COLO668 (cell line): ENCODE measurements around the gene FLACC1.
"Not testable (repeated sequence)": the region's sequence is repeated elsewhere in the genome, so short reads cannot be mapped to it uniquely, and the experiment has no call there.

Experiments used
- DNase-seq: peaks from one replicate; lab custom pipeline; 2025; ENCODE audit not compliant: unreplicated experiment; lab: John Stamatoyannopoulos, UW

Gene FLACC1

GRCh38 chr2:201349601-201350000 lies 7.5 kb downstream of the FLACC1 start:
- DNase-seq: no peak

- no peak for DNase-seq
Measured at GRCh38 chr2:201348758-201349157, 8.4 kb downstream of the FLACC1 start.

- no peak for DNase-seq
Measured at GRCh38 chr2:201347138-201347537, 10.0 kb downstream of the FLACC1 start.

- no peak for DNase-seq
Measured at GRCh38 chr2:201345625-201346213, 11.4 kb downstream of the FLACC1 start.

- no peak for DNase-seq
Measured at GRCh38 chr2:201344663-201345366, 12.3 kb downstream of the FLACC1 start.

GRCh38 chr2:201343559-201343958 lies 13.6 kb downstream of the FLACC1 start:
- DNase-seq: no peak

GRCh38 chr2:201342923-201343322 lies 14.2 kb downstream of the FLACC1 start:
- DNase-seq: no peak

GRCh38 chr2:201329409-201329808 lies 27.7 kb downstream of the FLACC1 start:
- DNase-seq: no peak

GRCh38 chr2:201327678-201328077 lies 29.5 kb downstream of the FLACC1 start:
- no peak for DNase-seq

GRCh38 chr2:201322772-201323171 lies 34.4 kb downstream of the FLACC1 start:
- no peak for DNase-seq

GRCh38 chr2:201320701-201321100 lies 36.4 kb downstream of the FLACC1 start:
- peak; percentile 52 for DNase-seq

- no peak for DNase-seq
Measured at GRCh38 chr2:201320257-201320656, 36.9 kb downstream of the FLACC1 start.

- DNase-seq: no peak
Measured at GRCh38 chr2:201319511-201319910, 37.6 kb downstream of the FLACC1 start.

GRCh38 chr2:201313362-201313761 lies 43.8 kb downstream of the FLACC1 start:
- DNase-seq: no peak

GRCh38 chr2:201308914-201309313 lies 48.2 kb downstream of the FLACC1 start:
- DNase-seq: no peak

- no peak for DNase-seq
Measured at GRCh38 chr2:201307876-201308275, 49.3 kb downstream of the FLACC1 start.

GRCh38 chr2:201299929-201300328 lies 57.2 kb downstream of the FLACC1 start:
- DNase-seq: not testable (repeated sequence)

GRCh38 chr2:201298462-201299052 lies 58.6 kb downstream of the FLACC1 start:
- no peak for DNase-seq

GRCh38 chr2:201290457-201291148 lies 66.5 kb downstream of the FLACC1 start:
- DNase-seq: not testable (repeated sequence)

GRCh38 chr2:201285499-201285898 lies 71.6 kb downstream of the FLACC1 start:
- DNase-seq: no peak

- no peak for DNase-seq
Measured at GRCh38 chr2:201280191-201281040, 76.7 kb downstream of the FLACC1 start.
